ENCODE results near the gene KLHL6.

KLHL6 gene

GRCh38 chr3:183553334-183554026 is 2.0 kb downstream of the KLHL6 start:
- DNase-seq (ENCODE audit: extremely low read depth, low read depth): no peak
- no peak overlapping the region for H3K4me3 ChIP-seq (replicated peaks; ENCODE audit: low read depth, low read length)
- no peak for TF ChIP-seq CTCF (IDR thresholded peaks at IDR 0.05; ENCODE audit: low read depth, low read length, missing control alignments)

- TF ChIP-seq CTCF (IDR thresholded peaks at IDR 0.05; ENCODE audit: low read depth, low read length, missing control alignments): no peak
- no peak overlapping the region for H3K4me3 ChIP-seq (replicated peaks; ENCODE audit: low read depth, low read length)
- no peak for DNase-seq (ENCODE audit: extremely low read depth, low read depth)
Observed at GRCh38 chr3:183551930-183552329, 3.6 kb downstream of the KLHL6 start.

- DNase-seq (ENCODE audit: extremely low read depth, low read depth): no peak
- H3K4me3 ChIP-seq (replicated peaks; ENCODE audit: low read depth, low read length): no peak overlapping the region
- no peak for TF ChIP-seq CTCF (IDR thresholded peaks at IDR 0.05; ENCODE audit: low read depth, low read length, missing control alignments)
Observed at GRCh38 chr3:183548262-183548769, 7.2 kb downstream of the KLHL6 start.

GRCh38 chr3:183546625-183547024 is 8.9 kb downstream of the KLHL6 start:
- DNase-seq (ENCODE audit: extremely low read depth, low read depth): no peak
- TF ChIP-seq CTCF (IDR thresholded peaks at IDR 0.05; ENCODE audit: low read depth, low read length, missing control alignments): no peak
- no peak overlapping the region for H3K4me3 ChIP-seq (replicated peaks; ENCODE audit: low read depth, low read length)

GRCh38 chr3:183545708-183546107 is 9.8 kb downstream of the KLHL6 start:
- DNase-seq (ENCODE audit: extremely low read depth, low read depth): no peak
- no peak overlapping the region for H3K4me3 ChIP-seq (replicated peaks; ENCODE audit: low read depth, low read length)
- no peak for TF ChIP-seq CTCF (IDR thresholded peaks at IDR 0.05; ENCODE audit: low read depth, low read length, missing control alignments)

GRCh38 chr3:183542355-183542754 is 13.2 kb downstream of the KLHL6 start:
- no peak for DNase-seq (ENCODE audit: extremely low read depth, low read depth)
- no peak for TF ChIP-seq CTCF (IDR thresholded peaks at IDR 0.05; ENCODE audit: low read depth, low read length, missing control alignments)
- H3K4me3 ChIP-seq (replicated peaks; ENCODE audit: low read depth, low read length): no peak overlapping the region

- DNase-seq (ENCODE audit: extremely low read depth, low read depth): no peak
- no peak for TF ChIP-seq CTCF (IDR thresholded peaks at IDR 0.05; ENCODE audit: low read depth, low read length, missing control alignments)
- no peak overlapping the region for H3K4me3 ChIP-seq (replicated peaks; ENCODE audit: low read depth, low read length)
Observed at GRCh38 chr3:183541738-183542137, 13.8 kb downstream of the KLHL6 start.
